GM21423 (cell line): ENCODE measurements around the gene AUTS2.

ENCODE experiments used
- ATAC-seq: cut with Tn5 transposase; IDR thresholded peaks from one replicate; pipeline ENCODE4 v1.9.1; 2021; ENCODE audit warnings: mild to moderate bottlenecking, moderate library complexity; ENCODE audit not compliant: unreplicated experiment

The AUTS2 gene

DNA sequence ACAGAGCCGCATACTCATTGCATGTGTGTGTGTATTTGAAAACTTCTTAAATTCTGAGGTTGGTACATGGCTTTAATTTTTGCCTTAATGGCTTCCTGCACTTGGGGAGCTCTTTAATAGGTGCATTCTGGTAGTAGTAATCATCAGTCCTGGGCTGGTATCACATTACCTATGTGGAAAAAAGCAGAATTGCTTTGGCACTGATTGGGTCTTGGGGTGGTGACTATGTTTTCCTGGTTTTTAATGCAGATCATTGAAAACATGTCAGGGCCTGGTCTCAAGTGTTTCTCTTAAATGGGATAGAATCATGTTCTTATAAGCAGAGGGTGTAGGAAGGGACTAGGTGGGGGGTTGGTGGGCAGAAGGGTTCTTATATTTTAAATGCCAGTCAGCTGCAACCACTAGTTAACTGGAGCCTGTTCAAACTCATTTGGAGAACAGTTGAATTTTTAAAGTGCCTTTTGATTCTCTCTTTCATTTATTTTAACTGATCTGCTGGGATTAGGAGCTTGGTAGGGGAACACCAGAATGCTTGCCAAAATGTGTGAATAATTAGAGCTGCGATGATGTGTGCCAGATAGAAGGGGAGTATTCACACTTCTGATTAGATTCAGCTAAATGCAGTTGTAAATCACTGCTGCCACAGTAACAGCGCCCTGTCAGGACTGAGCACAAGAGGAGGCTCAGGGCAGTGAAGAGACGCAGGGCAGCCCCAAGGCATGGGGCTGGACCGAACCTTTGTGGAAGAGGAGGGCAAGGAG is 900.1 kb downstream of the AUTS2 start:
- ATAC-seq = no peak

DNA sequence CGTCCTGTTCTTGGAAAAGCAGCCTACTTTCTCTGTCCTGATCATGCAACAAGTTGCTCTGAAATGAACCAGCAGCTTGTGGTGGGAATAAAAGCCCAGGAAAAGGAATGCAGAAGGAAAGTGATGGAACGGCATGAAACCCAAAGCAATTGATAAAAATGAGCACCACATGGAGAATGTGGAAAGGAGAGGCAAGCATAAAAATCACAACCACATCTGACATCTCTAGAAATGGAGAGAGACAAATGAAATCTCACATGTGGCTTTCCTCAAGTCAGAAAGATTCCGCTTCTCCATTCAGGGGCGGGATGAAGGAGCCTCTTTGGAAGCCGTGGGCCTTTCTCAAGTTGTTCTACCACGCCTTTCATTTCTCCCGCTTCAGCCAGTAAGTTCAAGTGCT is 902.0 kb downstream of the AUTS2 start:
- ATAC-seq = no peak

DNA sequence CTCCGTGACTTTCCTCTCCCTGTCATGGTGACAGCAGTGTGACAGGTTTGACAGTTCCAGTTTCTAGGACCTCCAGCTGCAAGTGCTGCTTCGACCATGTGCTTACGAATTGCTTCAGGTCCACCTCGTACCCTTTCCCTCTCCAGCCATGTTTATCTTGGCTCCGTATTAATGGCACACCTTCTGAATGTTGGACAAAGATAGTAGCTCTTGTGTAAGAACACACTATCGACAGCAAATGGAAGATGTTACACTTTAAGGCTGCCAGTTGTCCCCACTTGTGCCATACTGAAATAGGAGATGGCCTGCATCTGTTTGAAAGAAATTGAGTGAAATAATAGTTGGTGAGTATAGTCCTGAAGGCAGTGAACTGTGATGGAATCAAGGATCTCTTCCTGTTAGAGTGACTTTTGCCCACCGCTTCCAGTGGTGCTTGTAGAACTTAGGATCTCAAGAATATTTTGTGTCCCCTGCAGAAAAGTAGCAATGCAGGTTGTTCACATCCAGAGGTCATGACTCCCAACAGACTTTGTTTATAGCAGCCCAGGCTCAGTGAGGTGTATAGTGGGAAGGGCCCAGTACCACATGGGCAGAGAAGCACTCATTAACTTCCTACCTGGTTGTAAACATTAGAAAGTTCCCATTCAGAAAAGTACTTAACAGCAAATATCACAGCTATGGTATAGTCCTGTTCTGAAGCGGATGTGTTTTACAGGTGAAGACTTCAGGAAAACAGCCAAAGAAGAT is 904.0 kb downstream of the AUTS2 start:
- ATAC-seq = no peak

DNA sequence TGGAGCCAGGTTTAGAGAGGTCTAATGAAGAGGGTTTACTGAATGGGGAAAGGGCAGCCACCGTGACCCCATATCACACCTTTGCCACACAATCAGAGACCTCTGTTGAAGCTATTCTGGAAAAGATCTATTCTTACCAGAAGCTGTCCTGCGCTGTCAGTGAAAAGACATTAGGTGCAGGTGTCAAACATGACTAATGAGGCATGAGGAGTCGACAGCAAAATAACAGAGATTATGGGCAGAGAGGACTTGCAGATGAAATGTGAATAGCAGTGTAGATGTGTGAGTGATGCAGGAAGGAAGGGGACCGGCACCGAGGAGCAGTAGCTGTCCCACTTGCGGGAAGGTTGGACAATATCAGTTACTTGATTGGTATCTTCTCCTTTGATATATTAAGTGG is 906.0 kb downstream of the AUTS2 start:
- no peak for ATAC-seq

DNA sequence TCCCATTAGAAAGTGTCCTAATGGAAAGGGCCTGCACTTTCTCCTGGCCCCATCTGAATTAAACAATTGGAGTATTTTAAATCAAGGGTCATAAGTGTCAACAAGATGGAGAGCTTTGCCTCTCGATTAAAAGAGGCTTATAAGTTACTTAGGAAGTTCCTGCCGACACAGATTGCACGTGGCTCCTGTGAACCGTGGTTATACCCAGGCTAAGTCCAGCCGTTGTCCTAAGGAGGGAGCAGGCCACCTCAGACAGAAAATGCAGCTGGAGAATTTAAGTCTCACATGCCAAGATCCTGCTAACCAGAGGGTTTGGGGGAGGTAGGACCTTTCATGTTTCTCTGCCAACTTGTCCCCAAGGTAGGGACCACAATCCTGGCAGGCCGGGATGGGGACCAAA is 907.2 kb downstream of the AUTS2 start:
- ATAC-seq = no peak

DNA sequence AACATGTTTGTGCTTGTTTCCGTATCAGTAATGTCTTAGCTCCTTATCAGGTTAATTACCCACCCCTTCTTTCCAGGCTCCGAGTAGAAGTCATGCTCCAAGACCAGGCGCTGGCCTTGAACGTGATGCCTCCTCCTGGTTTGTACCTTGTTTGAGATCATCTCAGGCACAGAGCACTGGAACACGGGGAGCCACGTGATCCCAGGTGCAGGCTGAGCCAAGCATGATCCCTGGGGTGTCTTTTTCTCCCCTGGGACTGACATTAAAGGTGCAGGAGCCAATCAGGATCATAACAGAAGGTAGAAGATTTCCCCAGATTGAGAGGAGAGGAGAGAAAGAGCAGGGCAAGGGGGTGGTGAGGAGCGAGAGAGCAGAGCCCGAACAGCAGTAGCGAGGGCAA is 907.6 kb downstream of the AUTS2 start:
- no peak for ATAC-seq

DNA sequence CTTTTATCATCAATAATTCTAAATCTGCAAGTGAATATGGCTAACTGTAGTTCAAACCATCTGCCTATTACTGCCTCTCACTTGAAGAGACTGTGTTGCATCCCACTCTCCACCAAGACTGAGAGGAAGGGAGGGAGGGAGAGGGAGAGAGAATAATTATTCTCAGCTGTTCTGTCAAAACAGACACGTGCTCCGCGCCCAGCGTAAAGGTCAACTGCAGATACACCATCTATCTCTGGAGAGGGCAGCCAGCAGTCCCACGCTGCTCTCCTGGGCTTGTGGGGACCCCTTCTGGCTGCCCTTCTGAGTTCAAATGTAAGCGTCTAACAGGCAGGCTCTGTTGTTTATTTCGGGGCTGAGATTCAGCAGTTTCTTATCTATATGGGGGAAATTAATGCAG is 908.2 kb downstream of the AUTS2 start:
- no peak for ATAC-seq

DNA sequence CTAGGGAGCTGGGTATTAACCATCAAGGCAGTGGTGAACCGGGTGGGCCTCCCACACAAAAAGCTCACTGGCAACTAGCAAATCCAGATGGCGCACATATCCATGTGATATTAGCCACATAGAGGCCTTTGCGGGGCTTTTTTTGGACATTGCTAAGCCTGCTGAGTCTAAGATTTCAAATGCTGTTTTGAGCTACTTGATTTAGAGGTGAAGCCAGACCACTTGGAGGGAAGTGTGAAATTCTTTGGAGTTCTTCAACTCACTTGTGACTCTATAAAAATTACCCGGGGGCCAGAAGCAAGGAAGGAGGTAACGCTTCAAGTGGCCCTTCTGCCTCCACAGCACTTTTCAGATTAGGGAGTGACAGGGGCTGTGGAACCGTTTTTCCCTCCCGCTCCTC is 913.9 kb downstream of the AUTS2 start:
- no peak for ATAC-seq

DNA sequence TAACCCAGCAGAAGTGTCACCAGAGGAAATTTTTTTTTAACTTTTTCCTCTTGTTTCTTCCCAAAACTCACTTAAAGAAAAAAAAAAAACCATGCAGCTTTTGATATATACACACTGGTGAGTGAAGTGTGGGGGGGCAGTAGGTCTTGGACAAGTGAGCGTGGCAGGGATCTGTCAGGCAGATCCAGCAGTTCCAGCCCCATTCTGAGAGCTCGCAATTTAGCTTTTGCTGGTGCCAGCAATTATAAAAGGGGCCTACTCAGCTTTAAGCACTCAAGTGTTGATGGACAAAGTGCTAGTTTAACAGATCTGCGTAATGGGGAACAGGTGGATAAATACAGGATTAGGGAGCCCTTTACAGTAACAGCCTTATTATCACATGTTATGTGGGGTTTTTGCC is 914.5 kb downstream of the AUTS2 start:
- ATAC-seq = no peak

DNA sequence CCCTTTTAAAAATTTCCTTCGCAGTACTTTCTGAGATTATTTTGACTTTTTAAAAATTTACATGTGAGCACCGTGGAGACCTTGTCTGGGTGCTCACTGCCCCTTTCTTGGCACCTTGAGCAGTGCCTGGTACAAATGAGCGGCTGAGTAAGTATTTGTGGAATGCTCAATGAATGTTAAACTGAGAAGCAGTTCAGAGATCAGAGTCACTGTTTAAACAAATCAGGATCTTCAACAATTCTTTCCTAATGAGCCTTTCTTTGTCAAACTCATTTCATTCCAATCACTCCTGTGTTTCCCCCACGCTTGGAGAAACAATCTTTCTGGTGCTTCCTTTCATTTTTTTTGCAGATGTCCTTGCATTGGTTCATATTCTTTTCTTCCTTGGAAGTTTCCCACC is 922.3 kb downstream of the AUTS2 start:
- no peak for ATAC-seq

DNA sequence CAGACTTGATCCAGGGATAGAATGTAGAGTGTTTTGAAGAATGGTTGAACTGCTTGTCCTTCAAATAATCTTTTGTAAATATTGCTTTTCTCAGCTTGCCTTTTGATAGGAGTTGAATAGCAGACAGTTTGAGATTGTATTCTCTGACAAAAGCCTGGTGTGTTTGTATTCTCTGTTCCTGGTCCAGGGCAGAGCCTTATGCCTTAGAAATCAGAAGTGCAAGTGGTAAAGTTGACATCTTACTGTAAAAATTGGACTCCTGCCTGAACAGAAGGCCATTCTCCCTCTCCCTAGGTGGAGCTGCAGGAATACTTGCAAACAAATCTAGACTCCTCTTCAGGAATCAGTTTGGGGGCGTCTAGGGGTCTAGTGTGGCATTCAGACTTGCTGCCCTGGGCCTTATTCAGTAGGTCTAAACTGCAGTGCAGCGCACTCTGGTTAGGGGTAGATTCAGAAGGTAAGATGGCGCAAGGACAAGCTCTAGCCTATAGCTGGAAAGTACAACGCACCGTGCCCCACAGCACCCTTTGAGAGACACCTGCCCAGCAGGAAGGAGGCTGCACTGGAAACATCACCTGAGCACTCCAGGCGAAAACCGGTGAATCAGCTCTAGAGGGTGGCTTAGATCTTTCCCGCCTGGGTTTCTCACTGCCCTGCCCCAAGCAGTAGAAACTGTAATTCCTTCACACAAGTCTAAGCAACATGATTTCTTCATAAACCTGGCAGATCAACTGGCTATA is 925.1 kb downstream of the AUTS2 start:
- ATAC-seq = no peak

DNA sequence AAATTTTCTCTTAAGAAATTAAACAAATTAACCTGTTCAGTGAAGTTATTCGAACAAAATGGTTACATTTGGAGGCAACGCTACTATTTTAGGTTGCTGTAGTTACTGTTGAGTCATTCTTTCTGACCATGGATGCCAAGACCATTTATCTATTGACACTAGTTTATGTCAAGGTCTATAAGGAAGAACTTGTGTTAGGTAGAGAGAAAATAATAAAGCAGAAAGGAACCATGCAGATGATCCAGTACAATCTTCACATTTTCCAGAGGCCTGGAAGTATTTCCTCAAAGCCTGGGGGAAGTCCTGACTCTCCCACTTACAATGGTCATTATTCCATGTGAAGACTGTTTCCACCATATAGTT is 925.7 kb downstream of the AUTS2 start:
- no peak for ATAC-seq

DNA sequence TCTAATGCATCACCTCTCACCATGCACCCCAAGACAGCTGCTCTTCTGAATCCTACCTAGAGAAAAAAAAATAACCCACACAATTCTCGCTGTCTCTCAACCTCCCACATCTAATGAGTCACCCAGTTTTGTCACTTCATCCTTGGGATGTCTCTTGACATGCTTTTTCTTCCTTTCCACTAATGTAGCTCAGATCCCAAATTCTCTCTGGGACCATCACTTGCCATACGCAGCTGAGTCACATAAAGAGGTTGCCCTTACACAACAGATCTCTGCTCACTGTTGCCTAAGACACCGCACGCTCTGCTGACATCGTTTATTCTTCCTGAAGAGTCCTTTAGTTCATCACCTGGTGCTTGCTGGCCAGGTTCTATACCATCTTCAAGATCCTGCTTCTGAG is 927.7 kb downstream of the AUTS2 start:
- ATAC-seq = no peak

DNA sequence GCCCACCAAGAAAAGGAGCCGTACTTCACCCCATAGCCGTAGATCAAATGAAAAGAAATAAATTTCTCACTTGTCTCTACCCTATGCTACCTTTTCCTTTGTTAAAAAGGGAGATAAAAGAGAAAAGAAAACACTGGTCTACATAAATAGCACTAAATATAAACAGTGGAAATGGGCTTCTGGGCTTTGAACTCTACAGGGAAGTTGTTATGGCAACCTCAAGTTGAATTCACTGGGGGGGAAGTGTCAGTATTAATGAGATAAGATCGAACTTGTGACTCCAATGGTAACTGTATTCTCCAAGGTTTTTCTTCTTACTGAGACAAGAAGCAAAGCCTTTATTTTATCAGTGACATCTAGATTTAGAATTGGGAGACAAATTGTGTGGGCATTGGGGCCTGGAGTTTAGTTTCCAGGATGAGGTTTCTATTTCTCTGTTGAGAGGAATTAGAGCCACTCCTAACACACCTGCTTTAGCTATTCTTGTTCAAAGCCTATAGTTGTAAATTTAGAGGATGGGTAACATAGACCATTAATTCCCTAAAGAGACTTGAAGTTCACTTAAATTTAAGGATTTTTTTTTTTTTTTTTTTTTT is 929.3 kb downstream of the AUTS2 start:
- ATAC-seq = no peak

DNA sequence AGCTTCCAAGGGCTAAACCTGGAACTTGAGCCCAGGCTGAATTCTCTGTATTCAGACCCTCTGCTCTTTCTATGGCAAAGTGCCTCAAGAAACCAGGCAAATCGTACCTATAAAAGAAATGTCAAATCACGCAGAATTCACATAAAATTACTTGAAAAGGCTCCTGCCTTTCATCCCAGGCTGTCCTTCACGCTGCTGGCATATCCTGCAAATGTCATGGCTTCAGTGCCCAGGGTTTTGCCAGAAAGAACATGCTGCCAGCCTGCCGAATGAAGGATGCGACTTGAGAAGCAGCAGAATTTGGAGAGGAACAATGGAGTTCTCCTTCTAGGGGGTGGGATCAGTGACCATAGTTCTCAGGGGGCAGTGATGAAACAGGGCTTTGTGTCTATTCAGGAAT is 931.2 kb downstream of the AUTS2 start:
- ATAC-seq = no peak

DNA sequence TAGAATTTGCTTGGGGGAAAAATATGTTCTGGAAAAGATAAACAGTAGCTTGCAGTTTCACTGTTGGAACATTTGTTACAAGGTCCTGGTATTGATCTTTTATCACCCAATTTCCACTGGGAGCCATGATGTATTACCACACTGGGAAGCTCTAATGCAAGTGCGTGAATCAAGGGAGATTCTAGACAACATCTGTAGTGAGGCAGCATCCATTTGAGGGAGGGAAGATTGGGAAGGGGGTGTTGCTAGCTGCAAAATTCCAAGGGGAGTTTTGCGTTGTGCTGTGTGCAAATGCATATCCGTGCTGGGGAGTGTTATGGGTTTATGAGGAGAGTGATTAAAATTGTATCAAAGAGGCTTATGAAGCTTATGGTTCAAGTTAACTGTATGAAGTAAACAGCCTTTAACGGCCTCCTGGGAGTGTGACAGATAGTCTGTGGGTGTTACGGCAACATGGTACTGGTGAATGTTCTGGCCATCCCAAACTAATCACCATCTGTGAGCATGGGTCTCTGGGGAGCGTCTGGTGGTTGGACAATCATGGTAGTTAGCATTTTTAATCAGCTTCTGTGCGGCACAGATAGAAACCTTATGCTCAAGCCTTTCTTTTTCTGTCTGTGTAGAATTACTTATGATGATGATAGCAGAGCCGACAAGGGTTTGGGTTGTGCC is 931.8 kb downstream of the AUTS2 start:
- no peak for ATAC-seq

DNA sequence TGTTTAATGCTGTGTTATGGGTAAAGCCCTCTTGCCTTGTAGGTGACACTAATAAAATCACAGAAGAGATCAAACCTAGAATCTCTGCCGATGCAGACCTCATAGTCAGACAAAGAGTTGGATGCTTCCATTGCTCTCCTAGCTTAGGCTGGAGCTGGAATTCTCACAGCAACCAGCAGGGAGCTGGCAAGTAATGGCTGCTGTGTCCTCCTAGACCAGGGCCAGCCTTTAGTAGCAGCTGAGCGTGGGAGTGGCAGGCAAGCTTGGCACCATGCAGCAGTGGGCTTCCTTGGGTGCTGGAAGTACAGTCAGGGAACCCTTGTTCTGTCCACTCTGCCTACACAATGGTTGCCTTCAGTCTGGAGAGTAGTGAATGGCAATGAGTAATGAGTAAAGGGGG is 935.3 kb downstream of the AUTS2 start:
- ATAC-seq = no peak

DNA sequence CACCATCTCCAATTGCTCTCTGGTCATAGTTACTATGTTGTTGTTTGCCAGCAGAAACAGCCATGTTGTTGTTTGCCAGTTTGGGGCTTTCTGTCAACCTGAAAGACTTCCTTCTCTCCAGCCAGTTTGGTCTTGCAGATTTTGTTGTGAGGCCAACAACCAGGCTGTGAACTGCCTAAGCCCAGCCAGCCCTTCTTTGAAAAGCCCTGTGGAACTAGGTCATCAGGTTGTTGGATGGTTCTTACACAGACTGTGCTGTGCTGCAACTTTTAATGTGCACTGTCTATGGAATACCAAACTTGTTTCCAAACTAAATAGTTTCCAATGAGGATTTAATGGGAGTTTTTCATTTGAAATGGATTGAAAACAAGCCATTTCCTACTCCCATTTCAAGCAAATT is 940.9 kb downstream of the AUTS2 start:
- no peak for ATAC-seq

DNA sequence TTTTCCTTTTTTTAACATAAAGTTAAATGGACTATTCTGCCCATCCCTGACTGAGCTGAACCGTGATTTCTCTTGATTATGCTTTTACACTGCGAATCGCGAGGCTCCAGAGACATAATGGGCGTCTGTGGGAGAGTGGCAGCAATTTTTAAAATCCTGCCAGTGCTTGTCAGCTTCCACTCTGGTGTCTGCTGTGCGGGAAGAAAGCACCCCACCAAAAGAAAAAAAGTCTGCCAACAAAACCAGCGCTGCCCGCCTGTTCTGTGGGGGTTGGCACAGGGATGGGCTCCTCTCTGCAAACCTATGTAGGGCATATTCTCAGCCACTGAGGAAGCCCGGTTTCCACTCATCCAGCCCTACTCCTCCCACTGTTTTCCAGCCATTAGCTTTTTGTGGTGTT is 941.3 kb downstream of the AUTS2 start:
- no peak for ATAC-seq

DNA sequence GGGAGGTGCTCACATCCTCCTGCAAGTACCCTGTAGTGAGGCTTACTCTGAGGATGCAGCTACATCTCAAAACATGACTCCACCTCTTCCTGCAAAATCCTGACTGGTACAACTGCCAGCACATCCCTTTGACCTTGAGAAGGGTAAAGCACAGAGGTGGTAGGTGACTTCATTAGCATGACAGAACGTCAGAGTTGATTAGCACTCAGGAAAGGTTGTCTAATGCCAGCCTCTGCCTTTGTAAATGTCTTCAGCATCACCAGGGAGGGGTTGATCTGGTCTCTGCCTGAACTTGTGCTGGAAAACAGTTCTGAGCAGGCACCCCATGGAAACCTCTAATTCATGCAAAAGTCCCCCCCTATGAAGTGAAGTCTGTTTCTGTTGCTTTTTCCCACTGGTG is 942.4 kb downstream of the AUTS2 start:
- no peak for ATAC-seq

DNA sequence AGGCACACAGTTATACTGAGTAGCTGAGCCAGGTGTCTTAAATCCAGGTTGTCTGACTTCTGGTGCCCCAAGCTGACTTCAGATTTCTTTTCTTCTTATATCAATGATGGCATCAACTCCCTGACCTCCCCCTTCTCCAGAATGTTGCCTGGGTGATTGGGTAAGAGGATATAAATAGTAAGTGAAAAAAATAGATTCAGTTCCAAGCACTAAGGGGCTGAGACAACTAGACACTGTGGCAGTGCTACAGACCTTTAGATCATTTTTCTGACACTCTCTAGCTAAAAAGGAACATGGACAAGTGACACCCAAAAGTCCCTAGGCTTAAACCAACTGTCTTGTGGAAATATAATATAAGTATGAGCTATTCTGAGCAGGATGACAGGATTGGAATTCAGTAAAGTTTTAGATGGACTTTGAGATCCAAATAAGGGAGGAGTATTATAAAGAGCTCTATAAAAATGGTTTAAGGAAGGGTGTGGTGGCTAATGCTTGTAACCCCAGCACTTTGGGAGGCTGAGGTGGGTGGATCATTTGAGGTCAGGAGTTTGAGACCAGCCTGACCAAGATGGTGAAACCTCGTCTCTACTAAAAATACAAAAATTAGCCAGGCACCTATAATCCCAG is 944.6 kb downstream of the AUTS2 start:
- ATAC-seq = no peak
